Mammary epithelial cell (primary cell): ENCODE measurements around the gene CGNL1.

ENCODE experiments used
- EZH2 ChIP-seq: IDR thresholded peaks from 2 replicates; pipeline ENCODE4 v1.6.1; 2012; ENCODE audit warnings: low read length, inconsistent platforms, borderline replicate concordance
- TF ChIP-seq, protein P1 (sequence below), 2 donors: IDR thresholded peaks in 1 of 2; conservative IDR thresholded peaks in 1 of 2; 2 replicates each; pipeline ENCODE4 v1.5.1; 2011 to 2012; ENCODE audit warnings: inconsistent platforms in 2 of 2, low read length in 2 of 2, mild to moderate bottlenecking in 2 of 2, control low read depth in 1 of 2, low read depth in 1 of 2; ENCODE audit not compliant: insufficient read depth in 1 of 2; ENCODE audit errors: extremely low read depth in 1 of 2

GRCh38 chr15:57527382-57528091 is 151.2 kb downstream of the CGNL1 start:
- TF ChIP-seq, protein P1, sequence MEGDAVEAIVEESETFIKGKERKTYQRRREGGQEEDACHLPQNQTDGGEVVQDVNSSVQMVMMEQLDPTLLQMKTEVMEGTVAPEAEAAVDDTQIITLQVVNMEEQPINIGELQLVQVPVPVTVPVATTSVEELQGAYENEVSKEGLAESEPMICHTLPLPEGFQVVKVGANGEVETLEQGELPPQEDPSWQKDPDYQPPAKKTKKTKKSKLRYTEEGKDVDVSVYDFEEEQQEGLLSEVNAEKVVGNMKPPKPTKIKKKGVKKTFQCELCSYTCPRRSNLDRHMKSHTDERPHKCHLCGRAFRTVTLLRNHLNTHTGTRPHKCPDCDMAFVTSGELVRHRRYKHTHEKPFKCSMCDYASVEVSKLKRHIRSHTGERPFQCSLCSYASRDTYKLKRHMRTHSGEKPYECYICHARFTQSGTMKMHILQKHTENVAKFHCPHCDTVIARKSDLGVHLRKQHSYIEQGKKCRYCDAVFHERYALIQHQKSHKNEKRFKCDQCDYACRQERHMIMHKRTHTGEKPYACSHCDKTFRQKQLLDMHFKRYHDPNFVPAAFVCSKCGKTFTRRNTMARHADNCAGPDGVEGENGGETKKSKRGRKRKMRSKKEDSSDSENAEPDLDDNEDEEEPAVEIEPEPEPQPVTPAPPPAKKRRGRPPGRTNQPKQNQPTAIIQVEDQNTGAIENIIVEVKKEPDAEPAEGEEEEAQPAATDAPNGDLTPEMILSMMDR (conservative IDR thresholded peaks at IDR 0.05 in 1 of 2, IDR thresholded peaks at IDR 0.05 in 1 of 2; ENCODE audit: extremely low read depth in 1 of 2, insufficient read depth in 1 of 2, low read depth in 1 of 2, low read length in 2 of 2), result peak; percentile 46 to 63
- no peak for TF ChIP-seq EZH2
